AG10803 (cell line): ENCODE data around the gene CACNA2D1.

ENCODE experiments used
- DNase-seq: peaks from one replicate; pipeline ENCODE4 v3.0.0; 2010; ENCODE audit warnings: low read depth
- H3K4me3 ChIP-seq: 2 replicates; pipeline ENCODE4 v1.5.1; 2011; ENCODE audit warnings: mild to moderate bottlenecking, low read length, control low read depth
- CTCF ChIP-seq: conservative IDR thresholded peaks from 2 replicates; pipeline ENCODE4 v1.5.1; 2011; ENCODE audit warnings: mild to moderate bottlenecking, low read length, control low read depth, inconsistent platforms

CACNA2D1 gene

DNA sequence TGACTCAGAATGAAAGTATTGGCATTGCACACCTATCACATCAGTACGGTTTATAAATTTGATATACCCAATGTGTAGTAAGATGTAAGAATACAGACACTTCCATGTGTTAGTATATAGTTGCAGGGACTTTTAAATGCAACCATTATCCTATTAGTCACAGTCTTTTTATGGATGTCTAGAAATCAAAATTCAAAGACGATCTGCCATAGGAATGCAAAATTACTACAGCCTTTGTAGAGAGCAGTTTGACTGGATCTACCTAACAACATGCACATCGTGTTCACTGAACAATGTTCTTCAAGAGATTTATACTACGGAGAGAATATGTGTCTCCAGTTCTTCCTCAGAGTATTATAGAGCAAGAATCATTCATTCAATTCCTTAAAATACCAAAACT, 356.5 kb downstream of the CACNA2D1 start:
- no peak overlapping the region for H3K4me3 ChIP-seq
- DNase-seq, result no peak
- TF ChIP-seq CTCF, result no peak

DNA sequence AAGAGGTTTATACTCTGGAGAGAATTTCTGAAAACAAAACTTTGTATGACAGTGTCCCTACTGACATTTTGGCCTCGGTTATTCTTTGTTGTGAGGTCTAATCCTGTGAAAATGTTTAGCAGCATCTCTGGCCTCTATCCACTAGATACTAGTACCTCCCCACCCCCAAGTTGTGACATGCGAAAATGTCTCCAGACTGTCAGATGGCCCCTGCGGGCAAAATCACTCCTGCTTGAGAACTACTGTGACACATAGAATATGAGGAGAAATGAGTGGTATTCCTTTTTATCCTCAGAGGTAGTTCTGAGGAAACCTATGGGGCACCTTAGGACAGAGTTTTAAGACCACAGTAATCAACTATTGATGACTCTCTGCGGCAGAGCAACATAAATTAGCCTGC, 358.5 kb downstream of the CACNA2D1 start:
- no peak for DNase-seq

DNA sequence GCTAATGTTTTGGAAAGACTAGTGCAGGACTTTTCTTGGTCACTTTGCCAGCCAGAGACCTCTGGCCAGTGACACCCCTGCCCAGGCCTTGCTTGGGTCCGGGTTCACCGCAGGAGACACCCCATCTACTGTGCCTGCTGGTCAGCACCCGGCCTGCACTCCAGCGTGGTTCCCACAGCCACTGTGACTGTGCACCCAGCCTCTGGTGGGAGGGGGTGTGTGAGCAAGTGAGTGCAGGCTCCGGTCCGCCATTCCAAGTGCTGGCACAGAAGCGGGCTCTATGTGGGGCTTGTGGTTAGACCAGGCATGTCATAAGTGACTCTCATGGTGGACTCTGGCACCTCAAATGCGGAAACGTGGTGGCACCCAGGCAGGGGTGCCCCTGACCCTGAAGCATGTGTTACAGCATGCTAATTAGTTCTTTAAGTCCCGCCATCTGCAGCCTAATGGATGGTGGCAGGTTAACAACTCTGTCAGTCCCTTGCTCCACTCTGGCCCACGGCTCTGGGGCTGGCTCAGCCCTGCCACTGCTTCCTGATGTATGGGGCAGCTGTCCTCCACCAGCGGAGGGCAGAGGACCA, 361.8 kb downstream of the CACNA2D1 start:
- no peak for DNase-seq
- no peak for TF ChIP-seq CTCF
- H3K4me3 ChIP-seq, result no peak overlapping the region

More for the DNA sequence above, 358.5 kb downstream of the CACNA2D1 start:
- no peak overlapping the region for H3K4me3 ChIP-seq
- no peak for TF ChIP-seq CTCF

DNA sequence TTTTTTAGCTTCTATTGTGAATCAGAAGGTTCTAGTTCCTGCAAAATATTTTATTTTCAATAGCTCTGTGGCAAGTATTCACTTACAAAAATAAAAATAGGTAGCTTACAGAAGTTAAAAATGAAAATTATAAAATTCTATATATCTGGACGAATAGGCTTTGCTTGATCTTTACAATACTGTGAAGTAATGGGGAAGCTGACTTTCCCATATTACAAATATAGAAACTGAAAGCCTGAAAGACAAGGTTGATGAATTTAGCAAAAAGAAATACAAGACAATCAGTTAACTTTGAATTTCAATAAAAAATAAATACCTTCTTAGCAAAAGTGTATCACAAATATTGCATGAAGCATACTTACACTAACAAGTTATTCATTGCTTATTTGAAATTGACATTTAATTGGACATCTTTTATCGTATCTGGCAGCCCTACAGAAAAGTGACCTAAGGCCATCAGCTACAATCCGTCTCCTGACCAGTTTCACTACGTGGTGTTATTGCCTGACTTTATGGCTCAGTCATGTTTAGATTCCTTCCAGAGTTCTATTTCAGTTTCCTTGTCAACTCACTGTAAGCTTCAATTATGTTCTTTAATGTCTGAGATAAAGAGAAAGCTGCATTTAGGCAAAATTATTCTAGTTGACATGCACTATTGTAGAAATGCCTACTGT, 363.2 kb downstream of the CACNA2D1 start:
- TF ChIP-seq CTCF, result no peak
- H3K4me3 ChIP-seq, result no peak overlapping the region
- DNase-seq, result no peak

DNA sequence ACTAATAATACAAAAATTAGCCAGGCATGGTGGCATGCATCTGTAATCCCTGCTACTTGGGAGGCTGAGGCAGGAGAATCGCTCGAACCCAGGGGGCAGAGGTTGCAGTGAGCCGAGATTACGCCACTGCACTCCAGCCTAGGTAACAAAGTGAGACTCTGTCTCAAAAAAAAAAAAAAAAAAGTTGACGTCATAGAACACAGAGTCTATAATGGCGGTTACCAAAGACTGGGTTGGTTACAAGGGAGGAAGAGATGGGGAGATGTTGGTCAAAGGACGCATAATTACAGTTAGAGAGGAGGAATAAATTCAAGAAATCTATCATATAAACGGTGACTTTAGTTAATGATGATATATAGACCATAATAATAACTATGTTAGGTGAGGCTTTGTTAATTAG, 364.1 kb downstream of the CACNA2D1 start:
- no peak for TF ChIP-seq CTCF
- DNase-seq, result no peak
- H3K4me3 ChIP-seq, result no peak overlapping the region

DNA sequence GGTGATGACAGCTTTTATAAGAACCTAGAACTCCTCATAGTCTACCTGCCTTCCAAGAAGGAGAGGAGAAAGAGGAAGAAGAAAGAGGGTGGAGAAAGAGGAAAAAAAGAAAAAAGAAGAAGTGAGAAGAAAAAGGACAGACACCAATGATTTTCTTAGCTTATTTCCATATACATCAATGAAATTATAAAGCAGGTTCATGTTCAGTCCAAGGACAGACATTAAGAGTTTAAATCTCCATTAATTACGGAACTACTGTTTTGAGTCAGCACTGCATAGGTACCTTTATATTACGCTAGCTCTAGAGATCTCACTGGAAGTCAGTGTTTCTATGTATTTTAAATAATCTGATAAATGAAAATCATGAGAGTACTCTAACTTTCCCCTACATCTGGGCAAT, 364.8 kb downstream of the CACNA2D1 start:
- no peak overlapping the region for H3K4me3 ChIP-seq
- no peak for DNase-seq
- TF ChIP-seq CTCF, result no peak

- no peak overlapping the region for H3K4me3 ChIP-seq
- no peak for DNase-seq
- TF ChIP-seq CTCF, result no peak
Observed at GRCh38 chr7:82071468-82071867, 372.1 kb downstream of the CACNA2D1 start.
